Measurements from ENCODE around the gene FAM168A. TPM values are rescaled to one million over a fixed set of nuclear protein-coding genes. Genes with fewer than 3 reads are reported as not detected.

The FAM168A gene
- total RNA-seq, 1 experiment from 2014 or later: 21.1 TPM

DNA sequence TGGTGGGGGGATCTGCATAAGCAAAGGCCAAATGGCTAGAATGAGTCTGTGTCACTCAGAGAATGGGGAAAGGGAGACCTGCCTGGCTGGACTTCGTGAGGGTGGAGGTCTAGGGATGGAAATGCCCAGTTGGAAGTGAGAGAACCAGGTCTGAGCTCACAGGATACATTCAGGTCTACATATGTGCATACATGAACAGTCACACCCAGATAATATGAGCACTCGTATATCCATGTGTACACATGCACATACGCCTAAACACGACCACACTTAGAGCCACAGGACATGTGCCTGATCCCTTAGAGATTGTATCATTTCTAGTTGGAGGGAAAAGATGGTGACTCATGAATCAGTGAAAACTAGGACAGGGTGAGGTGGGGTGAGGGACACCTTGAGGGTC is 242.8 kb downstream of the FAM168A start:
- Histone ChIP-seq H2BK12ac (ENCODE audit: insufficient read length, low read depth, low read length) (no peak overlapping the region), H3K9me3 (ENCODE audit: control insufficient read depth, low read depth, low read length) (no peaks in the 10 kb centered on the region), H3K79me2 (ENCODE audit: insufficient read depth, low read length) (no peaks in the 10 kb centered on the region), H3K4ac (ENCODE audit: low read depth, low read length) (no peak overlapping the region), H3K18ac (ENCODE audit: insufficient read length, low read depth, low read length) (no peak overlapping the region), H2BK15ac (ENCODE audit: low read depth, low read length) (no peak overlapping the region), H4K91ac (ENCODE audit: insufficient read length, low read depth, low read length) (no peak overlapping the region), H2AFZ (ENCODE audit: low read length) (no peak overlapping the region), H3K9ac (ENCODE audit: extremely low read depth, insufficient read length, low read length) (no peak overlapping the region), H3K79me1 (ENCODE audit: insufficient read depth, low read depth, low read length, poor library complexity, severe bottlenecking) (no peaks in the 10 kb centered on the region), H3K23ac (ENCODE audit: insufficient read length, low read depth, low read length) (no peak overlapping the region), H2BK20ac (ENCODE audit: low read depth, low read length, poor library complexity, severe bottlenecking) (no peak overlapping the region), H3K27ac (ENCODE audit: insufficient read length, low read depth, low read length) (no peak overlapping the region), H4K5ac (ENCODE audit: insufficient read length, low read depth, low read length) (no peak overlapping the region), H2BK5ac (ENCODE audit: insufficient read length, low read length) (no peak overlapping the region), H4K20me1 (ENCODE audit: control insufficient read depth, insufficient read depth, insufficient read length) (no peaks in the 10 kb centered on the region), H3K14ac (ENCODE audit: insufficient read depth, low read length) (no peak overlapping the region), H3K4me1 (ENCODE audit: insufficient read depth, low read length) (no peaks in the 10 kb centered on the region), H4K8ac (replicated peaks; ENCODE audit: insufficient read length, low read depth, low read length) (no peak overlapping the region), H3K56ac (ENCODE audit: insufficient read length, low read depth, low read length) (no peak overlapping the region), H2BK120ac (ENCODE audit: low read depth, low read length, poor library complexity, severe bottlenecking) (no peak overlapping the region), H2AK5ac (ENCODE audit: insufficient read length, low read length) (no peak overlapping the region), H3K27me3 (ENCODE audit: insufficient read depth, low read length) (no peaks in the 10 kb centered on the region), H3K23me2 (ENCODE audit: insufficient read length, low read depth, low read length, poor library complexity, severe bottlenecking) (no peaks in the 10 kb centered on the region), H3K4me2 (ENCODE audit: insufficient read depth, insufficient read length, low read length) (no peak overlapping the region), H3T11ph (ENCODE audit: low read length) (no peak overlapping the region)
- Mint-ChIP-seq H3K4me3 (no peak overlapping the region; a peak in 1 of 5 replicates), H3K27me3 (ENCODE audit: low read depth) (peaks cover 2% of the 10 kb centered on the region; the same call in 1 of the 2 replicates), H3K36me3 (ENCODE audit: insufficient read depth in 1 of 3, low read depth in 3 of 3) (peaks cover 0 to 3% (median 0%) of the 10 kb centered on the region in 3 experiments; a peak in 2 of 7 replicates), H3K4me1 (peaks cover 0 to 3% of the 10 kb centered on the region in 2 experiments; a peak in 1 of 4 replicates), H3K9me3 (no peaks in the 10 kb centered on the region; a peak in 1 of 5 replicates), H3K27ac (no peak overlapping the region)
- no peak for DNase-seq
- TF ChIP-seq, protein P1, sequence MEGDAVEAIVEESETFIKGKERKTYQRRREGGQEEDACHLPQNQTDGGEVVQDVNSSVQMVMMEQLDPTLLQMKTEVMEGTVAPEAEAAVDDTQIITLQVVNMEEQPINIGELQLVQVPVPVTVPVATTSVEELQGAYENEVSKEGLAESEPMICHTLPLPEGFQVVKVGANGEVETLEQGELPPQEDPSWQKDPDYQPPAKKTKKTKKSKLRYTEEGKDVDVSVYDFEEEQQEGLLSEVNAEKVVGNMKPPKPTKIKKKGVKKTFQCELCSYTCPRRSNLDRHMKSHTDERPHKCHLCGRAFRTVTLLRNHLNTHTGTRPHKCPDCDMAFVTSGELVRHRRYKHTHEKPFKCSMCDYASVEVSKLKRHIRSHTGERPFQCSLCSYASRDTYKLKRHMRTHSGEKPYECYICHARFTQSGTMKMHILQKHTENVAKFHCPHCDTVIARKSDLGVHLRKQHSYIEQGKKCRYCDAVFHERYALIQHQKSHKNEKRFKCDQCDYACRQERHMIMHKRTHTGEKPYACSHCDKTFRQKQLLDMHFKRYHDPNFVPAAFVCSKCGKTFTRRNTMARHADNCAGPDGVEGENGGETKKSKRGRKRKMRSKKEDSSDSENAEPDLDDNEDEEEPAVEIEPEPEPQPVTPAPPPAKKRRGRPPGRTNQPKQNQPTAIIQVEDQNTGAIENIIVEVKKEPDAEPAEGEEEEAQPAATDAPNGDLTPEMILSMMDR (conservative IDR thresholded peaks at IDR 0.05): no peak
- no CpG with 5 or more reads among the region's 4 CpGs for WGBS (ENCODE audit: extremely low coverage, insufficient read length, low lambda C conversion rate)
